Ishikawa (cell line): ENCODE measurements around the gene FAXDC2.

Experiments
- EGR1 ChIP-seq: IDR thresholded peaks from 2 replicates; pipeline ENCODE4 v1.6.1; 2012
- TAF1 ChIP-seq: IDR thresholded peaks from 2 replicates; pipeline ENCODE4 v1.6.1; 2012; ENCODE audit warnings: low read depth, mild to moderate bottlenecking

- TF ChIP-seq EGR1, result no peak
- TF ChIP-seq TAF1, result no peak
Measured at GRCh38 chr5:154802050-154802449, 48.4 kb downstream of the FAXDC2 start.
